ENCODE data around the gene GPX4.

GPX4 gene

DNA sequence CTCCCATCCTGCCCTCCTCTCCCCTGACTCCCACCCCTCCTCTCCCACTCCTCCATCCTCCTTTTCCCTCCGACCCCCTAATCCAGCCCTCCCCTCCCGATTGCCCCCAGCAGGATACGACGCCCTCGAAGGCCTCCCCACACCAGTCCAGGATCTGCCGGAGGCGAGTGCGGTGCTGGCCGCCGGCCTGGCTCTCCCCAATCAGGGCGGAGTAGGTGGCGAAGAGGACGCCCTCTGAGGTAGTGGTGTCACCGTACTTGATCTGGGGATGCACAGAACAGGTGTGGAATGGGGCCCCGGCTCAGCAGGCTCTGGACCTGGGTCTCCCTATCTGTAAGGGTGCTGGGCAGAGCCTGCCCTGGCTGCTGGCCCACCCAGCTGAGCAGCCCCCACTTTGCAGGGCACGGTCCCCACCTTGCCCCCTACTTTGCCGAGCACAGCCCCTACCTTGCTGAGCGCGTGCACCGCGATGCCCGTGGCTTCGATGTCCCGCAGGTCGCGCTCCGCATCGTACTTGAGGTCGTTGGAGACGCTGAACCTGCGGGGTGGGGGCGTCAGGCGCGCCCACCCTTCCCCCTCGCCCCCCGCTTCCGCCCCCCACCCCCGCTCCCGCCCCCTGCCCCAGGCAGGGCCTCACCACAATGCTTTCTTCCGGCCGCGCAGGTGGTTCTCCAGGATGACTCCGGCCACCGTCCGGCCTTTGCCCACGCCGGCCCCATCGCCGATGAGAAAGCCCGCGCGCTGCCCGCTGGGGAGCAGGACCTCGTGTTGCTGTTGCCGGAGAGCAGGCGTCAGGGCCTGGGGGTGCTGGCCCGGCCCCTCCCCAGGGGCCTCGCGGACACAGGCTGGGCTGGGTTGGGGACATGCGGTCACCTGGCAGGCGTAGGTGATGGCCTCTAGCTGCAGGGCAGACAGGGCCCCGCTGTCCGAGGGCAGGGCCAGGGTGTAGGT lies 18.5 kb downstream of the GPX4 start:
- no peak overlapping the region for H3K4me3 ChIP-seq (replicated peaks in 1 of 2; ENCODE audit: low read depth in 2 of 2, low read length in 2 of 2)
- TF ChIP-seq, protein P1, sequence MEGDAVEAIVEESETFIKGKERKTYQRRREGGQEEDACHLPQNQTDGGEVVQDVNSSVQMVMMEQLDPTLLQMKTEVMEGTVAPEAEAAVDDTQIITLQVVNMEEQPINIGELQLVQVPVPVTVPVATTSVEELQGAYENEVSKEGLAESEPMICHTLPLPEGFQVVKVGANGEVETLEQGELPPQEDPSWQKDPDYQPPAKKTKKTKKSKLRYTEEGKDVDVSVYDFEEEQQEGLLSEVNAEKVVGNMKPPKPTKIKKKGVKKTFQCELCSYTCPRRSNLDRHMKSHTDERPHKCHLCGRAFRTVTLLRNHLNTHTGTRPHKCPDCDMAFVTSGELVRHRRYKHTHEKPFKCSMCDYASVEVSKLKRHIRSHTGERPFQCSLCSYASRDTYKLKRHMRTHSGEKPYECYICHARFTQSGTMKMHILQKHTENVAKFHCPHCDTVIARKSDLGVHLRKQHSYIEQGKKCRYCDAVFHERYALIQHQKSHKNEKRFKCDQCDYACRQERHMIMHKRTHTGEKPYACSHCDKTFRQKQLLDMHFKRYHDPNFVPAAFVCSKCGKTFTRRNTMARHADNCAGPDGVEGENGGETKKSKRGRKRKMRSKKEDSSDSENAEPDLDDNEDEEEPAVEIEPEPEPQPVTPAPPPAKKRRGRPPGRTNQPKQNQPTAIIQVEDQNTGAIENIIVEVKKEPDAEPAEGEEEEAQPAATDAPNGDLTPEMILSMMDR (IDR thresholded peaks at IDR 0.05; ENCODE audit: low read depth, low read length) = no peak
- DNase-seq (ENCODE audit: low read depth in 2 of 2) = no peak

DNA sequence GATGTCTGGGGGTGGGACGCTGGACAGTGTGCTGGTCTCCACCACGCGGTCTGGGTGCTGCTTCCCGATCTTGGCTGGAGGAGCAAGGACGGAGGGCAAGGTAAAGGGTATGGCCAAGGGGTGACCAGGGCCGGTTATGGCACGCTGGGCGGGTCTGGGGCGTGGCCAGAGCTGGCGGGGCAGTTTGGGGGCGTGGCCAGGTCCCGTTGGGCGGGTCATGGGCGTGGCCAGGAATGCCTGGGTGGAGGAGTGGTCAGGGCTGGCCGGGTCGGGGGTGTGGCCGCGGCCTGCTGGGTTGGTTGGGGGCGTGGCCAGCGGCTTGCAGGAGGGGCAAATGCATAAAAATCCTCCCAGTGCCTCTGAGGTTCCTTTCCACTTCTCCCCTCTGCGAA lies 19.2 kb downstream of the GPX4 start:
- peak; percentile 83 to 90 for DNase-seq (ENCODE audit: low read depth in 2 of 2)
- TF ChIP-seq, protein P1 (IDR thresholded peaks at IDR 0.05; ENCODE audit: low read depth, low read length) = no peak
- H3K4me3 ChIP-seq (replicated peaks in 1 of 2; ENCODE audit: low read depth in 2 of 2, low read length in 2 of 2) = no peak overlapping the region

DNA sequence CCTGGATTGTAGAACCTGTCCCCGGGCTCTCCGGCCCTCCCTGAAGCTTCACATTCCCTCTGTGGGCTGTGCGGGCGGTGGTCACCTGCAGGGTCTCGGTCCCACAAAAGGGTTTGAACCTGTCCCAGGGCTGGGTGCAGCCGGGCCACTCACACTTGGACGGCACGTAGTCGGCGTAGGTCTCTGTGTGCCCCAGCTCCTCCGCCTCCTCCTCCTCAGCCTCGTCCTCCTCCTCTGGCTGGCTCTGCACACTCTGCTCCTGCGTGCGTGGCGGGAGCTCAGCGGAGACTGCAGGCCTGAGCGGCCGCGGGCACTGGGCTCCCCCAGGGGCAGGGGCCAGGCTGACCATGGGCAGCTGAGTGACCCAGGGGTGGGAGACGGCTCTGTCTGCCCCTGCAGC lies 19.6 kb downstream of the GPX4 start:
- H3K4me3 ChIP-seq (replicated peaks in 1 of 2; ENCODE audit: low read depth in 2 of 2, low read length in 2 of 2) = no peak overlapping the region
- TF ChIP-seq, protein P1 (IDR thresholded peaks at IDR 0.05; ENCODE audit: low read depth, low read length) = no peak
- DNase-seq (ENCODE audit: low read depth in 2 of 2) = no peak

DNA sequence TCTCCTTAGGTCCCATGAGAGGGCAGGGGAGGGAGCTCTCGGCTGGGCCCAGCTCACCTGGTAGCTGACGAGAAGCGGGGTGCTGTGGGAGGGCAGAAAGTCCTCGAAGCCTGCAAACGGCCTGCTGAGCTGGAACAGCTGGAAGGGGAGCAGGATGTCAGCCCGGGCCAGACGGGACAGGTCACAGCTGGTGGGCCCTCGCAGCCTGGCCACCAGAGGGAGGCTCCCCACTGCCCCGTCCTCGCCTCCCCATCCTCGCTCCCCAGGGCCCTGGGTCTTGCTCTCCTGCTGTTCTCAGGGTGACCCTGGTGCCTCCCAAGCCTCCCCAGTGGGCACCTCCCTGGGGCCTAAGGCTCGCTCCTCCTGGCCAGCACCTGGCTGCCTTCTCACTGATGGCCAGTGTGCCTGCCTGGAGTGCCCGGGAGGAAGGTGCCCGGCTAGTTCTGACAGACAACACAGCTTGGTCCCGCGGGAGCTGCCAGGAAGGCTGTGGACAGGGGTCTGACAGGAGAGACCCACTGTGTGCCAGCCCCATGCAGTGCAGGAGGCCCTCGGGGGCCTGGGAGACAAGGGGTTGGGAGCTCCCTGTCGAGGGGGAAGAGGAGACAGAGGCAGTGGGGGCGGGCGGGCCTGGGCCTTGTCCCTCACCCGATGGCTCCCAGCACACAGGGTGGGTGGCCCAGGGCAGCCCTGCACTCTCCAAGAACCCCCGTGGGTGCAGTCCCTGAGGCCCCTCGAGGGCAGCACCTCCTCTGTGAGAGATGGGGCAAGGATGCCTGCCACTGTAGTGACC lies 20.3 kb downstream of the GPX4 start:
- TF ChIP-seq, protein P1 (IDR thresholded peaks at IDR 0.05; ENCODE audit: low read depth, low read length) = no peak
- no peak for DNase-seq (ENCODE audit: low read depth in 2 of 2)
- H3K4me3 ChIP-seq (replicated peaks in 1 of 2; ENCODE audit: low read depth in 2 of 2, low read length in 2 of 2) = no peak overlapping the region

DNA sequence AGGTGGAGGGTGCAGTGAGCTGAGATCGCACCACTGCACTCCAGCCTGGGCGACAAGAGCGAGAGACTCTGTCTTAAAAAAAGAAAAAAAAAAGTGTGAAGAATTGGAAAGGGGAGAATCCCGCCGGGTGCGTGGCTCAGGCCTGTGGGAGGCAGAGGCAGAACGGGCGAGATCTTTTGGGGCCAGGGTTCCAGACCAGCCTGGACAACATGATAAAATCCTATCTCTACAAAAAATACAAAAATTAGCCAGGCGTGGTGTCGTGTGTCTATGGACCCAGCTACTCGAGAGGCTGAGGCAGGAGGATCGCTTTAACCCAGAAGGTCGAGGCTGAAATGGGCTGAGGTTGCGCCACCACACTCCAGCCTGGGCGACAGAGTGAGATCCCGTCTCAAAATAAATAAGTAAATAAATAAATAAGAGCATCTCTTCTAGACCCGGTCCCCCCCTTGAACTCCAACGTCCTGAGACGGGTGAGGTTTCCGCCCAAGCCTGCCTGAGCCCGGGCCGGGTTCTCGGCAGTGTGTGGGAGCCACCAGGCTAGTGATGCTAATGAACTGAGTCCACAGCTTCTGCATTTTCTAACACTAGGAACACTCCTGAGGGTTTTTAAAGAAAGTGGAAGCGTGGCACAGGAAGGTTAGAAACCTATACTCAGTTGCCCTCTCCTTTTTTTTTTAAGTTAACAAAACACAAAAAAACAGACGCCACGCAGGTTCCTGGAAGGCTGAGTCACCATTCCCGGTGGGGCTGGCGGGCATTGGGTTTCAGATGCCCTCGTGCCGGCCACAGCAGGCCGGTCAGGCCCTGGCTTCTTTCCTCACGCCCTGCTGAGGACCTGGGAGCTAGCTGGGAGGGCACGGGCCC lies 22.0 kb downstream of the GPX4 start:
- no peak overlapping the region for H3K4me3 ChIP-seq (replicated peaks in 1 of 2; ENCODE audit: low read depth in 2 of 2, low read length in 2 of 2)
- TF ChIP-seq, protein P1 (IDR thresholded peaks at IDR 0.05; ENCODE audit: low read depth, low read length) = no peak
- DNase-seq (ENCODE audit: low read depth in 2 of 2) = peak; percentile 59 to 61

Measured in cardiac fibroblast (primary cell).